ENCODE measurements around the gene EIF2B2.
"Not testable (repeated sequence)": the region's sequence is repeated elsewhere in the genome, so short reads cannot be mapped to it uniquely, and the experiment has no call there.

EIF2B2 gene

DNA sequence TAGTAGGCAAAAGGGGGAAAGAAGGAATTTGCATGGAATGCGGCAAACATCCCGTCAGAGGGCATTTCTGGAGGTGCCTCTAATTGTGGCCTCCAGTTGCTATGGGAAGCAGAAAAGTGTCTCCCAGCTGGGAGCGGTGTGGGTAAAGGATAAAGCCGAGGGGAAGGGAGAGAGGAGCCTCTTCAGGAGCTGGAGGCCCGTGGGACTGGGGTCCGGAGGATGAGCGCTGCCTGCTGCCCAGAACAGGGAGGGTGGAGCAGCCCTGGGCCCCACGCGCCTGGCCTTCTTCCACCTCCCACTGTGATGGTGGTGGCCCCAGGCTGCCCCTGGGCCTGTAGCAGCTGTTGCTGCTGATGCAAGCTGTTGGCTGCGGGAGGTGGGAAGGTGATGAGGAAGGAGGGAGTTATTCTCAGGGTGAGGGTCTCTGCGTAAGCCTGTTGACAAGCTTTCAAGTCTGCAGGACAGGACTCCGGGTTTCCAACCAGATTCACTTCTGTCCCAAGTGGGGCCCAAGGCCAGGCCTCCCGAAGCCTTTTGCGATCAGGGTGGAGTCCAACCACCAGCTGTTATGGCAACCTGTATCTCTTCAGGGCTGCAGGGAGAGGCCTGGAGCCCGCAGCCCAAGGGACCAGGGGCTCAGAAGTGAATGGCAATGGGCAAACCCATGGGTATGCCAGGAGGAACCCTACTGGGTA lies 28.2 kb upstream of the EIF2B2 start:
- DNase-seq, result no peak

DNA sequence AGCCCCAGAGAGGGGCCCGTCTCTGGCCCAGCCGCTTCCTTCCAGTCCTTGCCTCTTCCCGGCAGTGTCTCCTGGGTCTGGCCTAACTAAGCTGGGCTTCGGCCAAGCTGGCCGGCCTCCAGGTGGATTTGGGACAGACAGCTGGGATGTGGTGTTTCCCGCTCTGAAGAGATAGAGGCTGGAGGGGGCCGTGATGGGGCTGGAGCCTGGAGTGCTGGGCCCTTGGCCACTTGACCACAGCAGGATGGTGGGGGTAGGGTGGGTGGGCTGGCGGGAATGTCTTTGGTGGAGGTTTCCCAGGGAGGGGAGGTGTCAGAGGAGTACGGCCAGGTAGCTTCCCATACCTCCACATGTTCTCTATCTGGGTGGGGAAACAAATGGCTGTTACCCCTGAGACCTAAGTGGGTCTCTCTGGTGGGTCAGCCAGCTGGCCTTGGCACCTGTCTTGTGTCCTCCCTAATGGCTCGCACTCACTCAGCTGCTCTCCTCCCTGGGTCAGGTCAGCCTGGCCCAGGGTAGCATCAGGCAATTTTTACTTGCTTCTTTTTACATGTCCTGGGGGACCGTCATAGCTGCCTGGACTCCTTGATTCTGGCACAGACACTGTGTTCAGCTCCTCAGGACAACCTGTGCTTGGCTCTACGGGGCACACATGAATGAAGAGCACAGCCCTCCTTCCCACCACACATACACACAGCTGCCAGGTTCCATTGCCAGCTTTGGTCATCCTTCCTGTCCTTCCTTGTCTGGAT lies 27.5 kb upstream of the EIF2B2 start:
- no peak for DNase-seq

- no peak for DNase-seq
These were observed 26.2 kb upstream of the EIF2B2 start for GRCh38 chr14:74976264-74977113.

DNA sequence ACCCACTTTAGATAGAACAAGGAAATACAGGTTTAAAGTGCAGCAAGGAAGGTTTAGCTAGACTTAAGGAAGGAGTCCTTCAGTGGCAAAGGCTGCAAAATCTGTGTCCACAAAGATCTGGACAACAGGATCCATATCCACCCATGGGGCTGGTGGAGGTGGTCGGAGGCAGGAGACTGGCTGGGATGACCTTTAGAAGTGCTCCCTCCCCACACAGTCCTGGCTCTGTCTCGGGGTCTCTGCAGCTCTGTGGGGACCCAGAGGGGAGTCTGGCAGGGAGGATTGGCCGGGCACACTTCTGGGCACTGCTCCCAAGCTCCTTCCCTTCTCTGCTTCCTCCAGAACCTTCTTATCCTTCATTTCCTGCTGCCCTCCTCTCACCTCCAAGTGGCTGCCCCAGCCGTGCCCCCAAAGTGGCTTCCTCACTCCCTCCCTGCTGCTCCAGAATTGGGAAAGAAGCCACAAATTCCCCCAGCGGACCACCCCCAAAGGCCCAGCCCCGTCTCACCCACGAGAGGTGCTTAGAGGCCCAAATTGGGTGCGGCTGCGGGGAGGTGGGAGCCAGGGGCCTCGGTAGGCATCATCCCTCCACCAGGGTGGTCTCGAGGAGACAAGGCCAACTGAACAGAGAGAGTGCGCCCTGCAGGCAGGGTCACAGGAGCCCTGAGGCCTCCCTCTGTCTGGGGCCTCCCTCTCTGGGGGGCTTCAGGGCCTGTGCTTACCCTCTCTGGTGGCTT lies 25.4 kb upstream of the EIF2B2 start:
- no peak for DNase-seq

DNA sequence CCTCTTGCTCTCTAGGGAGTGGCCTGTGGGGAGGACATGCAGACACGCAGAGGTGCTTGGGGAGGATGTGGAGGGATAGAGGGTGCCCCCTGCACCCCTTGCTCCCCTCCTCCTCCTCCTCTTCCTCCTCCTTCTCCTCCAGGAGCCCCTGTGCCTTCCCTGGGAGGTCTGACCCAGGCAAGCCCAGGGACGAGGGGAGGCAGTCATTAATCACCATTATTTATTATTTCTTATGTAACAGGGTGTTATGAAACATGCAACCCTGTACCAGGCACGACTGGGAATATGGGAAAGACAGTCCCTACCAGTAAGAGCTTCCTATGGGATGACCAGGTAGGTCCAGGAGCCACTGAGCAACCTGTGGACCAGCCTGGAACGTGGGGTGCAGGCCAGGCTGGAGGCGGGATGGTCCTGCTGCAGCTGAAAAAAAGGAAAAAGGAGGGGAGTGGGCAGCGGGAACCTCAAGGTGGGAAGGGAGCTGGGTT lies 24.8 kb upstream of the EIF2B2 start:
- no peak for DNase-seq

DNA sequence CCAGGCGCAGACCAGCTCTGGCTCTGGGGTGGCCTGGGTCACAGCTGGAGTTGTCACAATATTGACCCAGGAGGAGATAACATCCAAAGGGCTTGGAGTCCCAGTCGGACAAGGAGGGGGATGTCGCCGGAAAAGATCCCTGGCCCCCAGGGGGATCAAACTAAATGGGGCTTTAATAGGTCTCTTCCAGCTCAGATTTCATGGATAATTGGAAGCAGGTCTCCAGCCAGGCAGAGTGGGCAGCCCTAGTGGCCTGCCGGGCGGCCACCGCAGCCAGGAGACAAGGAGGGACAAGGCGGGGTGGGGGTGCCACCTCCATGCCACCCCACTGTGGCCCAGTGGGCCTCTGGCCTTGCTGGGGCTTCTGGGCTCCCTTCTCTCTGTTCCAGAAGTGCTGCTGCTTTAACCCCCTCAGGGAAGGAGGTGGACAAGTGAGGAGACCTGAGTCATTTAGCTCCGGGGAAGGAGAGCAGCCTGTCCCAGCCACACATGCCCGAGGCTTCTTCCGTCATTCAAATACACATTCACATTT lies 24.2 kb upstream of the EIF2B2 start:
- no peak for DNase-seq

- DNase-seq, result no peak
These were observed 23.7 kb upstream of the EIF2B2 start for GRCh38 chr14:74979029-74979428.

GRCh38 chr14:74979442-74980397 lies 23.0 kb upstream of the EIF2B2 start:
- no peak for DNase-seq

- no peak for DNase-seq
These were observed 22.4 kb upstream of the EIF2B2 start for GRCh38 chr14:74980398-74980730.

DNA sequence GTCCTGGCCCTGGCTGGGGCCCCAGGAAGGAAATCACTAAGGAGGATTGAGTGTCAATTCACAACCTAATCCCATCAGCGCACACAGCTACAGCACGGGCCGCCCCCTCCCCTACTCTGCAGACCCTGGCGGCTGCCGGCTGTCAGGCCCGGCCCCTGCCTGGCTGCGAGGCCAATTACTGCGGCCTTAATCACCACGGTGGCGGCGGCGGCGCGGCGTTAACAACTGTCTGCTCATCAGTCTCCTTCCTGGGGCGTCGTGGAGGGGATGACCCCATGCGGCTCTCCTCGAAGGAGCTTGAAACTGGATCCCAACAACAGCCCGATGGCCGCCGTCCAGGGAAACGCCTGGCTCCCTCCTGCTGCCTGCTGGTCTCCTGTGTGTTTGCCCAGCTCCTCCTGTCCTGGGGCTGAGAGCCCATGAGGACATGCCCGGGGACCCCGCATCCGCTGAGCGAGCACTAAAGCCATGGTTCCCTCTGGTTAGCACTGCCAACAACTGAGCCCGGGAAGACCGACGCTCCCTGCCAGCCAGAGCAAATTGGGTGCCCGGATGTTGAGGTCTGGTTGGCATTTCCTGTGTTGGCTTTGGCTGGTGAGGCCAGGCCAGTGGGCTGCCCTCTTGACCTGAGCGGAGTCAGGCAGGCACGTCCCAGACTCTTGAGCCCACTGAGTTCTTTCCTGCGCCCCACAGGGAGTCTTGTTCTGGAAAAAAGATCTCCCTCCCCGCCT lies 21.8 kb upstream of the EIF2B2 start:
- DNase-seq, result no peak

- DNase-seq, result no peak
These were observed 21.3 kb upstream of the EIF2B2 start for GRCh38 chr14:74981462-74981782.

GRCh38 chr14:74981833-74982232 lies 20.9 kb upstream of the EIF2B2 start:
- no peak for DNase-seq

- no peak for DNase-seq
These were observed 20.1 kb upstream of the EIF2B2 start for GRCh38 chr14:74982661-74983060.

DNA sequence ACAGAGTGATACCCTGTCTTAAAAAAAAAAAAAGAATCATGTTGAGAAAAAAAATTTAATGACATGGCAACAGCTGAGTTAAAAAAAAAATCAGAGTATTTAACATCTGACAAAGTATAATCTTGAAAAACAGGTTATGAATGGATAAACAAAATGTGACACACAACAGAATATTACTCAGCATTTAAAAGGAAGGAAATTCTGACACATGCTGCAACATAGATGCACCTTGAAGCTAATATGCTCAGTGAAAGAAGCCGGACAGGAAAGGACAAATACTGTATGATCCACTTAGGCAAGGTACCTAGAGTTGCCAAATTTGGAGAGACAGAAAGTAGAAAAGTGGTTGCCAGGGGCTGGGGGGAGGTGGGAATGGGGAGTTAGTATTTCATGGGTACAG lies 19.4 kb upstream of the EIF2B2 start:
- no peak for DNase-seq

GRCh38 chr14:74984236-74985027 lies 18.3 kb upstream of the EIF2B2 start:
- DNase-seq, result no peak

- DNase-seq, result no peak
These were observed 17.8 kb upstream of the EIF2B2 start for GRCh38 chr14:74985028-74985310.

- no peak for DNase-seq
These were observed 16.9 kb upstream of the EIF2B2 start for GRCh38 chr14:74985806-74986205.

DNA sequence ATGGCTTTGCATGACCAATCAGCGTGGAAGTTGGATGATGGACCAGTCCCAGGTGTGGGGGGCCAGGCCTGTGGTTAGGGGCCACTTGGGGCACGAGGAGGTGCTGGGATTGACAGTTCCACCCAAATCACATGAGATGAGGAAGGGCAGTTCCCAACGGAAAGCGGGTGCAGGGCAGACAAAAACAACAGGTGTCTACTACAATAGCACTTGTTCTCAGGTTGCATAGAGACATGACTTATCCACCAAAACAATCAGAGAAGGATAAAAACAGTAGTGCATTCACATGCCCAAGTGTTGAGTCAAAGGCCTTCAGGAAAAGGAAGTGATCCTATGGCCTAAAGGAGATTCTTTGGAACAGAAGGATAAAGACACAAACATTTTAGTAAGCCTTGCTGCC lies 14.6 kb upstream of the EIF2B2 start:
- no peak for DNase-seq

DNA sequence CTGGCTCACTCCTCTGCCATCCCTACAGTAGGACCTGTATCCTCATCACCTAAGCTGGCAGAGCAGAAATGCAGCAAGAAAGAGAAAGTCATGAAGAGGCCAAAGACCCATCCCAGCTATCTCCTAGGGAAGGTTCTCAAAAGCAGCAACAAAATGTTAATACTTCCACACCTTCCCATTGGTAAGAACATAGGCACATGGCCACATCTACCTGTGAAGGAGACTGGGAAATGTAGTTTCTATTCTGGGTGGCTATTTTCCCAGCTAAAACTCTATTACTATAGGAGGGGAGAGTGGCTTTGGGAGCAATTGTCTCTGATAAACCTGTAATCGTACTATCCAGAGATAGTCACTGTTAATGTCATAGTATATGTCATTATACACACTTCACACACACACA lies 13.7 kb upstream of the EIF2B2 start:
- DNase-seq, result no peak

- DNase-seq, result not testable (repeated sequence)
These were observed 8.5 kb upstream of the EIF2B2 start for GRCh38 chr14:74994182-74994581.

Data from activated CD4-positive, alpha-beta T cell treated with anti-CD3 and anti-CD28 coated beads, Interleukin-2, Interleukin-6, amounts not matched to agents 100 ng/mL and 50 ng/mL, durations not matched to agents 16 hours and 8 hours (primary cell).